Suppressor macrophage treated with lipopolysaccharide for 4 hours (primary cell): ENCODE measurements around the gene FES.
"Not testable (repeated sequence)": the region's sequence is repeated elsewhere in the genome, so short reads cannot be mapped to it uniquely, and the experiment has no call there.

Experiments used
- DNase-seq: peaks from one replicate; pipeline ENCODE4 v3.0.0-alpha.2; 2020

The FES gene

GRCh38 chr15:90883976-90884718 lies at the start of gene FES:
Gene FES, plus strand, starts transcription at chr15:90884504. Its CDS starts 542 bp downstream, at chr15:90885046.
- DNase-seq: peak; percentile 89

GRCh38 chr15:90834626-90835025 lies 49.7 kb upstream of the FES start:
- no peak for DNase-seq

GRCh38 chr15:90836296-90836871 lies 47.9 kb upstream of the FES start:
- peak; percentile 85 for DNase-seq

- no peak for DNase-seq
These were observed 47.2 kb upstream of the FES start for GRCh38 chr15:90837094-90837493.

- peak; percentile 72 for DNase-seq
These were observed 46.2 kb upstream of the FES start for GRCh38 chr15:90838139-90838538.

- DNase-seq: no peak
These were observed 45.8 kb upstream of the FES start for GRCh38 chr15:90838544-90838943.

GRCh38 chr15:90839187-90840071 lies 44.9 kb upstream of the FES start:
- peak; percentile 86 for DNase-seq

GRCh38 chr15:90840157-90840855 lies 44.0 kb upstream of the FES start:
- DNase-seq: no peak

- DNase-seq: no peak
These were observed 43.4 kb upstream of the FES start for GRCh38 chr15:90840954-90841353.

GRCh38 chr15:90844696-90845095 lies 39.6 kb upstream of the FES start:
- DNase-seq: peak; percentile 40

GRCh38 chr15:90845201-90845949 lies 38.9 kb upstream of the FES start:
- peak; percentile 96 for DNase-seq

- not testable (repeated sequence) for DNase-seq
These were observed 34.9 kb upstream of the FES start for GRCh38 chr15:90849424-90849823.

GRCh38 chr15:90851114-90851513 lies 33.2 kb upstream of the FES start:
- no peak for DNase-seq

GRCh38 chr15:90851940-90852339 lies 32.4 kb upstream of the FES start:
- DNase-seq: no peak

- DNase-seq: no peak
These were observed 29.2 kb upstream of the FES start for GRCh38 chr15:90855139-90855538.

GRCh38 chr15:90857337-90857736 lies 27.0 kb upstream of the FES start:
- no peak for DNase-seq

GRCh38 chr15:90857883-90858443 lies 26.3 kb upstream of the FES start:
- no peak for DNase-seq

GRCh38 chr15:90859234-90860131 lies 24.8 kb upstream of the FES start:
- peak; percentile 47 for DNase-seq

GRCh38 chr15:90860450-90860849 lies 23.9 kb upstream of the FES start:
- DNase-seq: no peak

GRCh38 chr15:90860942-90861675 lies 23.2 kb upstream of the FES start:
- DNase-seq: no peak
